ENCODE data around the gene IRF8. TPM values are rescaled to one million over a fixed set of nuclear protein-coding genes. Genes with fewer than 3 reads are reported as not detected.

Gene IRF8, protein sequence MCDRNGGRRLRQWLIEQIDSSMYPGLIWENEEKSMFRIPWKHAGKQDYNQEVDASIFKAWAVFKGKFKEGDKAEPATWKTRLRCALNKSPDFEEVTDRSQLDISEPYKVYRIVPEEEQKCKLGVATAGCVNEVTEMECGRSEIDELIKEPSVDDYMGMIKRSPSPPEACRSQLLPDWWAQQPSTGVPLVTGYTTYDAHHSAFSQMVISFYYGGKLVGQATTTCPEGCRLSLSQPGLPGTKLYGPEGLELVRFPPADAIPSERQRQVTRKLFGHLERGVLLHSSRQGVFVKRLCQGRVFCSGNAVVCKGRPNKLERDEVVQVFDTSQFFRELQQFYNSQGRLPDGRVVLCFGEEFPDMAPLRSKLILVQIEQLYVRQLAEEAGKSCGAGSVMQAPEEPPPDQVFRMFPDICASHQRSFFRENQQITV
- total RNA-seq (ENCODE audit: unreplicated experiment): 1.0 TPM
- long read RNA-seq: 0 reads

DNA sequence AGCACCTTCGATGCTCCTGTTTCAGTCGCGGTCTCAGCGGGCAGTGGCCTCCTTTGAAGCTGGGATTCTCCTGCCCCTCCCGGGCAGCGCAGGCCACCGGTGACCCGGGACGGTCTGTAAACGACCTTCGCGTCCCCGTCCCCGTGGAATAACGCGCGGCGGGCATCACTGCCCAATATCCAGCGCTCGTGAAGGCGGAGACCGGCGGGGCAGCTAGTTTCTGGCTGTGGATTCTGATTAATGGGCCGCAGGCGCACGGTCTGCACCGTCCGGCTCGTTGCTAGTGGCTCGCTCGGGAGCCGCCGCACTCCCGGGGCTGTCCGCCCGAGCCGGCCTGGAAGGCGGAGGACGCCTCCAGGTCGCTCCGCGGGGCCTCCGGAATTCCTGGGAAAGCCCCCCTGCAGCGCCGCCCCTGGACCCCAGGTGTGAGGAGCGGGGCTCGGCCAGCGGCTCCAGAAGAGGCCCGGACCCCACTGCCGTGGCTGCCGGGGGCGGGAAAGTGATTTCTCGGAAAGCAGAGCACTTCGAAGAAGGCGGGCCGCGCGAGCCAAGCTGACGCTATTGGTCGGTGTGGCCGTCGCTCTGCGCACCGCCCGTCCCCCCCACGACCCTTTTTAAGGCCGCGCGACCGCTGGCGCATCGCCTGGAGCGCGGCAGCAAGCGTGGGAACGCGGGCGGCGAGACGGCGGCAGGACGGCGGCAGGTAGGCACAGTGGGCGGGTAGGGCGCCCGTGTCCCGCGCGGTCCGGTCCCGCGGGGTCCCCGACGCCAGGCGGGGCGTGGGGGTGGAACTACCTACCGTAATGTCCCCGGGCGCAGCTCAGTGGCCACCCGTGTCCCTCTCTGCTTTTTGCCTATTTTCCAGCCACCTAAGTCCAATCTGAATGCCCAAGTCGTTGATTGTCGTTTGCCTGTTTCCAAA lies at the start of gene IRF8:
Gene IRF8, plus strand, starts transcription at position 642 of the 922 bp plus-strand sequence. CDS start 3,854 bp downstream, outside the sequence.
- Mint-ChIP-seq H3K36me3 (ENCODE audit: unreplicated experiment) (no peaks in the 10 kb centered on the region), H3K27ac (ENCODE audit: unreplicated experiment) (no peak within 1 kb of the TSS), H3K27me3 (ENCODE audit: unreplicated experiment) (peaks cover 25% of the 10 kb centered on the region), H3K9me3 (ENCODE audit: unreplicated experiment) (peaks cover 2% of the 10 kb centered on the region), H3K4me3 (ENCODE audit: unreplicated experiment) (peak within 1 kb of the TSS; percentile 80), H3K4me1 (ENCODE audit: low read depth, unreplicated experiment) (peaks cover 21% of the 10 kb centered on the region)
- peak; percentile 68 for DNase-seq
- TF ChIP-seq, protein P1, sequence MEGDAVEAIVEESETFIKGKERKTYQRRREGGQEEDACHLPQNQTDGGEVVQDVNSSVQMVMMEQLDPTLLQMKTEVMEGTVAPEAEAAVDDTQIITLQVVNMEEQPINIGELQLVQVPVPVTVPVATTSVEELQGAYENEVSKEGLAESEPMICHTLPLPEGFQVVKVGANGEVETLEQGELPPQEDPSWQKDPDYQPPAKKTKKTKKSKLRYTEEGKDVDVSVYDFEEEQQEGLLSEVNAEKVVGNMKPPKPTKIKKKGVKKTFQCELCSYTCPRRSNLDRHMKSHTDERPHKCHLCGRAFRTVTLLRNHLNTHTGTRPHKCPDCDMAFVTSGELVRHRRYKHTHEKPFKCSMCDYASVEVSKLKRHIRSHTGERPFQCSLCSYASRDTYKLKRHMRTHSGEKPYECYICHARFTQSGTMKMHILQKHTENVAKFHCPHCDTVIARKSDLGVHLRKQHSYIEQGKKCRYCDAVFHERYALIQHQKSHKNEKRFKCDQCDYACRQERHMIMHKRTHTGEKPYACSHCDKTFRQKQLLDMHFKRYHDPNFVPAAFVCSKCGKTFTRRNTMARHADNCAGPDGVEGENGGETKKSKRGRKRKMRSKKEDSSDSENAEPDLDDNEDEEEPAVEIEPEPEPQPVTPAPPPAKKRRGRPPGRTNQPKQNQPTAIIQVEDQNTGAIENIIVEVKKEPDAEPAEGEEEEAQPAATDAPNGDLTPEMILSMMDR (IDR thresholded peaks at IDR 0.05; ENCODE audit: partially characterized antibody, unreplicated experiment): no peak

DNA sequence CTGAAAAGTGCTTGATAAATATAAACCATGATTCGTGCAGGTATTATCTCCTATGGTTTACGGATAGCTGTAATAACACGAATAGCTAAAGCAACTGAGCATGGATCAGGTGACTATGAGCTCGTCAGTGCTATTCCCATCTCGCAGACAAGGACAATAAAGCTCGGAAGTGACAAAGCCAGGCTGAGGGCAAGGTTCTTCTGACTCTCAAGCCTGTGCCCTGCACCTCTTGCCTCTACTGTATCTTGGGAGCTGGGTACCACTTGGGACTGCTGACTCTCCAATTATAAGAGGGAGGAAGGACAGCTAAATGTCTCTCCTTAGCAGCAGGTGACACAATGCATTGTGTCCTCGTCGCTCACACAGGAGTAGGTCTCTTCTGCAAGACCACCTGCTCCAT lies 49.6 kb upstream of the IRF8 start:
- TF ChIP-seq, protein P1 (IDR thresholded peaks at IDR 0.05; ENCODE audit: partially characterized antibody, unreplicated experiment): no peak
- Mint-ChIP-seq H3K9me3 (ENCODE audit: unreplicated experiment) (peaks cover 2% of the 10 kb centered on the region), H3K27ac (ENCODE audit: unreplicated experiment) (no peak overlapping the region), H3K27me3 (ENCODE audit: unreplicated experiment) (peaks cover 2% of the 10 kb centered on the region), H3K36me3 (ENCODE audit: unreplicated experiment) (no peaks in the 10 kb centered on the region), H3K4me1 (ENCODE audit: low read depth, unreplicated experiment) (peaks cover 2% of the 10 kb centered on the region), H3K4me3 (ENCODE audit: unreplicated experiment) (no peak overlapping the region)
- no peak for DNase-seq

DNA sequence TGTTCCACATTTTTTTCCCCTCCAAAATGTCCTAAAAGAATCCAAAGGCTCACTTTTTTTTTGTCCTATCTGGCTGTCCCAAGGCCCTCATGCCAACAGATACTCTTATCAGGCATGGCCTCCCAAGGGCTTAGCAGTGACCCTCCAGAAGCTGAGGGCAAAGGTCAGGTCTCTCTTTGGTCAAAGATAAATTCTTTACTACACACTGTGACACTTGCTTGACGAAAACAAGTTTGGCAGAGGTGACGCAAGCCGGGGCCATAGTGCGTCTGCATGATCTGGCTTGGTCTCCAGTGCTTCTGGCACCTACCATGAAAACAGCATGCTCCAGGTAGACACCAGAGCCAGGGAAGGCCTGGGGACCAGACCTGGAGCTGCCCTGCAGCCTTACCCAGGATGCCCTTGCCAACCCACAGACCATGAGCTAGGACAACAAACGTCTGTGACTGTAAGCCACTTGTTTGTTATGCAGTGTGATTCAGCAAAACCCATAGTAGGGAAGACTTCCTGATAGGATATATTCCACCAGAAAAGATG lies 48.5 kb upstream of the IRF8 start:
- Mint-ChIP-seq H3K36me3 (ENCODE audit: unreplicated experiment) (no peaks in the 10 kb centered on the region), H3K27me3 (ENCODE audit: unreplicated experiment) (peaks cover 2% of the 10 kb centered on the region), H3K4me1 (ENCODE audit: low read depth, unreplicated experiment) (peaks cover 2% of the 10 kb centered on the region), H3K9me3 (ENCODE audit: unreplicated experiment) (peaks cover 2% of the 10 kb centered on the region), H3K27ac (ENCODE audit: unreplicated experiment) (no peak overlapping the region), H3K4me3 (ENCODE audit: unreplicated experiment) (no peak overlapping the region)
- TF ChIP-seq, protein P1 (IDR thresholded peaks at IDR 0.05; ENCODE audit: partially characterized antibody, unreplicated experiment): no peak
- no peak for DNase-seq

DNA sequence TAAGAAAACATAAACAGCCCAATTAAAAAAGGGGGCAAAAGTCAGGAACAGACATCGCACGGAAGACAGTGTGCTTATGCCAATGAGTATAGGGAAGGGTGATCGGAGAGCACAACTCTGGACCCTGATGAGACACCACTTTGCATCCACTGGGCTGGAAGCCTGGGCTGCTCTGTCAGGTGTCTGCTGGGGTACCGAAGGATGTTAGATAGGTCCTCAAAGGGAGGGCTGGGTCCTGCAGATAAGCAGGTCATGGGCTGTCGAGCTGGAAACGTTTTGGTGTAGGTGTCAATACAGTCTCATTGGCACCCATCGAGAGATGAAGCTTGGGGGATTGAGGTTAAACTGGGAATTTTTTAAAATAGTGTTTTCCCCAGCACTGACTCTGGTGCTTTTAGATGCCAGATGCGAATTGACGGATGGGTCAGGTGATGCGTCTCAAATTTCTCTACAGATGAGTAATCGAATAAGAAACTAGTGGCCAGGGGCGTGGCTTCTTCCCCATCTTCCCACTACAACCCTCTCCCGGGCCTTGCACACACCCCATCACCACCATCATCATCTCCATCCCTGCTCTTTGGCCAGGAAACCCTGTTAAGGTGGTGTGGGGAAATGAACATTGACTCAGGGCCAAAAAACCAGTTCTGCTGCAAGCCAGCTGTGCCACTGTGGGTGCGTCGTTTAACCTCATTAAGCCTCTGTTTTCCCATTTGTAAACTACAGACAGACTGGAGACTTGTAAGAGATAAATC lies 47.8 kb upstream of the IRF8 start:
- Mint-ChIP-seq H3K4me3 (ENCODE audit: unreplicated experiment) (no peak overlapping the region), H3K36me3 (ENCODE audit: unreplicated experiment) (no peaks in the 10 kb centered on the region), H3K27ac (ENCODE audit: unreplicated experiment) (no peak overlapping the region), H3K27me3 (ENCODE audit: unreplicated experiment) (peaks cover 6% of the 10 kb centered on the region), H3K4me1 (ENCODE audit: low read depth, unreplicated experiment) (peaks cover 2% of the 10 kb centered on the region), H3K9me3 (ENCODE audit: unreplicated experiment) (peaks cover 2% of the 10 kb centered on the region)
- DNase-seq: no peak
- TF ChIP-seq, protein P1 (IDR thresholded peaks at IDR 0.05; ENCODE audit: partially characterized antibody, unreplicated experiment): no peak
